H4 (cell line): ENCODE measurements around the gene BDH1. TPM values are rescaled to one million over a fixed set of nuclear protein-coding genes. Genes with fewer than 3 reads are reported as not detected.
A peak's percentile ranks its signal among the peaks of the same experiment; 100 is the strongest.
"Not testable (repeated sequence)": the region's sequence is repeated elsewhere in the genome, so short reads cannot be mapped to it uniquely, and the experiment has no call there.

Experiments used
- DNase-seq: peaks from one replicate; pipeline ENCODE4 v3.0.0-alpha.2; 2015; ENCODE audit warnings: low spot score
- total RNA-seq: library from RNA; depleted of rRNA; stranded (reverse); fragments of >200 nt; shearing (Covaris generic); gene quantifications from 2 replicates; pipeline ENCODE4 v1.2.3, GENCODE V29; 2014

The BDH1 gene
- total RNA-seq, 1 experiment from 2014 or later = 4.9 TPM

DNA sequence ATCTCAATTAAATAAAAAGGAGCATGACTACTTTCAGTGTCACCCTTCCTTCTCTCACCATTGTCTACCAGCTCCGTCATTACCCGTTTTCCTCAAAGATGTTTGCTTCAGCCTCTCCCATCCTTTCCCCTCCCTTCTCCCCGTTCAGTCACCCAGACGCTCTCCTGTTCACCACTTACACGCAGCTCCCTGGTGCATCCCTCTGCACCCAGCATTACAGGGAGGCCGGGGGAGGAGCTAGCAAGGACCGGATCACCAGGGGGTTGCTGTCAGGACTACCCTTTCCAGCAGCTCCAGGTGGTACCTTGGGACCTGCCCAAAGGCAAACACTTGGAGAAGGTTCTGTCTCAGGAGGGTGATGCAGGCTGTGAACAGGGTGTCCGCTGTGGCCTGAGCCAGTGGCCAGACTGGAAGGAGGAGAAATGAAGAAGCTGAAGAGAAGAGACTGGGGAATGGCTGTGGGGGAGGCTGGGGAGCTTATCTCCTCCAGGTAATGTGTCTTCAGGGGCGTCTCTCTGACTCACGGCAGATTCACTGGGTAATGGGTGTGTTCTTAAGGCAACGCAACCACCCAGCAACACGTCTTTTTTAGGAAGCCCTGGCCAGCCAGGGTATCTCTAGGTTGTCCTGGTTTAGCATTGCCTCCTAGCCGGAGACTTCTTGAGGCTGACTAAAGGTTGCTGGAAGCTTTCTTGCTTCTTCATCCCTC lies 21.8 kb upstream of the BDH1 start:
- DNase-seq = no peak

DNA sequence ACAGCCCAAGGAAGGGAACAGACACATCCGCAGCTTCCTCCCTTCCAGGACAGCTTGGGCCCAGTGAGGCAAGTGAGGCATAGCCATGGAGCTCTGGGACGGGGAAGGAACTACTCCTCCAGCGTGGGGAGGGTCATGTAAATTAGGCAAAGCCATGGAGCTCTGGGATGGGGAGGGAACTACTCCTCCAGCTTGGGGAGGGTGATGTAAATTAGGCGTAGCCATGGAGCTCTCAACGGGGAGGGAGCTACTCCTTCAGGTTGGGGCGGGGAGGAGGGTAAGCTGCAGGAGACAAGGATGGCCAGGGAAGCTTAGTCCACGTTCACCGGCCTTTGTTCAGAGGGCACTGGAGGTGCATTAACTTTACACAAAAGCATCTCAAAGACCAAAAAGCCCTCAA lies 21.1 kb upstream of the BDH1 start:
- no peak for DNase-seq

DNA sequence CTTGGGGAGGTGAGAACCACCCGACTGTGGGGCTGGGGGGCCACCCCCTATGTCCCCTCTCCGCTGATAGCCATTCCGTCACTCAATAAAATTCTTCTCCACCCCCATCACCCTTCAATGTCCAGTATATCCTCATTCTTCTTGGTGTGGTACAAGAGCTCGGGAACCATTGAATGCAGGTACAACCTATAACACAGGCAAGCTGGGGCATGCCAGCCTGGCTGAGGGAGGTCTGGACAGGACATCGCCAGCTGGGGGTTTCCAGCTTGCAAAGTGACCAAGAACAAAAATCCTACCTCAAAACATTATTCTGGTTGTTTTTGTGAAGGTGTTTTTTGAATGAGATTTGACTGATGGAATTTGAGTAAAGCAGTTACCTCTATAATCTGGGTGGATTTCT lies 19.6 kb upstream of the BDH1 start:
- no peak for DNase-seq

DNA sequence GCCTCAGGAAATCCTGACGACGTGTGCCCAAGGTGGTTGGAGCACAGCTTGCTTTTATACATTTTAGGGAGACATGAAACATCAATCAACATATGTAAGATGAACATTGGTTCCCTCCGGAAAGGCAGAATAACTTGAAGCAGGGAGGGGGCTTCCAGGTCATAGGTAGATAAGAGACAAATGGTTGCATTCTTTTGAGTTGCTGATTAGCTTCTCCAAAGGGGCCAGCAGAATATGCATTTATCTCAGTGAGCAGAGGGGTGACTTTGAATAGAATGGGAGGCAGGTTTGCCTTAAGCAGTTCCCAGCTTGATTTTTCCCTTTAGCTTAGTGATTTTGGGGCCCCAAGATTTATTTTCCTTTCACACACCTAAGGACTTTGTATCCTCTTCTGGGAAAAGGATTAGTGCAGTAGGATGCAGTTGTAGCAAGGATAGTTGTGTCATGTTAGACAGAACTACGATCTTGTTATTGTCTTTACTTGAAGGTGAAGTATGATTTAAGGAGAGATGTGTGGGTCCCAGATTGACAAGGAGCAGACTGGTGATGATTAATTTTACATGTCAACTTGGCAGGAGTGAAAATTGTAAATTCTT lies 18.7 kb upstream of the BDH1 start:
- DNase-seq = not testable (repeated sequence)

DNA sequence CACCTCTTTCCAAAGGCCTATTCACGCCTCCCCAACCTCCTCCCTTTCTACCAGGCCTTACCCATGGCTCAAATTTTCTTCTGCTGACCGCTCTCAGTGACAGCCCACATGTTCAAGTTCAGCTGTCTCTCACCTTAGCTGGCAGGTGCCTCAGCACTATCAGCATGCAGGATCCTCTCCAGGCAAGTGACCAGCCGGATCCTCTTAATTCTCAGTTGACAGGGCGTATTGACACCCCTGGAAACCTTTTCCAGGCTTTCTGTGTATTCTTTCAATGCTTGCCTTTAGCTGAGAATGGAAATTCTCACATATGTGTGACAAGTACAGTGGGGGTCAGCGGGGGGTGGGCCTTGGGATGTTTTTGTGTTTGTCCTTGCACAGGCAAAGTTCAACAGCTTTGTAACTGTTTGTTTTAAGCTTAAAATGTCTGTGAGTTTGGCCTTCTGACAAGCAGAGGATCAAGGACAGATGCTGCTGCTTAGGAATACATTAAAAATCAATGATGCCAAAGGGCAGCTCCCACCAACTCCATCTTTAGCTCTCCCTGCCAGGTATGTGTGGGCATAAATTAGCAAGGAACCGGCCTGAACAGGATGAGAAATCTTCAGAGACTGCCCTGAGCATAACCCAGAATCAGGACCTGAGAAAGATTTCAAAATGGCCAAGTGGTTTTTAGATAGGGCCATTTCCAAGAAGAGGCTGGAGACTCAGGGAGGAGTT lies 17.4 kb upstream of the BDH1 start:
- DNase-seq = no peak

DNA sequence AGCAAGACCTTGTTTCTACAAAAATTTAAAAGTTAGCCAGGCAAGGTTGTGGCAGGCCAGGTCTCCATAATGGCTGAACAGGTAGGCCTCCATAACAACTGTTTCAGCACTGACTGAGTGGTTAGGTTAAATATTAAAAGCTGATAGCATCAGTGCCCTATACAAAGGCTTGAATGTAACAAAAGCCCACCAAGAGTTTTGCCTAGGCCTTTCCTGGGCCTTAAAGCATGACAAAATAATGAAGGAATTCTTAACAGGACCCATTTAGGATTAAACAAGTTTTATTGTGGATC lies 16.1 kb upstream of the BDH1 start:
- not testable (repeated sequence) for DNase-seq

DNA sequence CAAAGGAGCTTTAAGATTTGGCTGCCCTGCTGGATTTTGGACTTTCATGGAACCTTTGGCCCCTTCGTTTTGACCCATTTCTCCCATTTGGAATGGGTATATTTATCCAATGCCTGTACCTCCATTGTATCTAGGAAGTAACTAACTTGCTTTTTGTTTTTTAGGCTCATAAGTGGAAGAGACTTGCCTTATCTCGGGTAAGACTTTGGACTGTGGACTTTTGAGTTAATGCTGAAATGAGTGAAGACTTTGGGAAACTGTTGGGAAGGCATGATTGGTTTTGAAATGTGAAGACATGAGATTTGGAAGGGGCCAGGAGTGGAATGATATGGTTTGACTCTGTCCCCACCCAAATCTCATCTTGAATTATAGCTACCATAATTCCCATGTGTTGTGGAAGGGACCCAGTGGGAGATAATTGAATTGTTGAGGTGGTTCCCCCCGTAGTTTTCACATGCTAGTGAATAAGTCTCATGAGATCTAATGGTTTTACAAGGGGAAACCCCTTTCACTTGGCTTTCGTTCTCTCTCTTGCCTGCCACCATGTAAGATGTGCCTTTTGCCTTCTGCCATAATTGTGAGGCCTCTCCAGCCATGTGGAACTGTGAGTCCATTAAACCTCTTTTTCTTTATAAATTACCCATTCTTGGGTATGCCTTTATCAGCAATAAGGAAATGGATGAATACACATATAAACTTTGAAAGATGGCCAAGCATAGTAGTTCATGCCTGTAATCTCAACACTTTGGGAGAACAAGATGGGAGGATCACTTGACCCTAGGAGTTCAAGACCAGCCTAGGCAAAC lies 15.5 kb upstream of the BDH1 start:
- not testable (repeated sequence) for DNase-seq

DNA sequence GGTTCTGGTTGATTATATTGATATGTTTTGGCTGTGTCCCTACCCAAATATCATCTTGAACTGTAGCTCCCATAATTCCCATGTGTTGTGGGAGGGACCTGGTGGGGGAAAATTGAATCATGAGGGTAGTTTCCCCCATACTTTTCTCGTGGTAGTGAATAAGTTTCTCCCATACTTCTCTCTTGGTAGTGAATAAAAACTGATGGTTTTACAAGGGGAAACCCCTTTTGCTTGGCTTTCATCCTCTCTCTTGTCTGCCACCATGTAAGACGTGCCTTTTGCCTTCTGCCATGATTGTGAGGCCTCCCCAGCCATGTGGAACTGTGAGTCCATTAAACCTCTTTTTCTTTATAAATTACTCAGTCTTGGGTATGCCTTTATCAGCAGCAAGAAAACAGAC lies 13.7 kb upstream of the BDH1 start:
- DNase-seq = not testable (repeated sequence)

DNA sequence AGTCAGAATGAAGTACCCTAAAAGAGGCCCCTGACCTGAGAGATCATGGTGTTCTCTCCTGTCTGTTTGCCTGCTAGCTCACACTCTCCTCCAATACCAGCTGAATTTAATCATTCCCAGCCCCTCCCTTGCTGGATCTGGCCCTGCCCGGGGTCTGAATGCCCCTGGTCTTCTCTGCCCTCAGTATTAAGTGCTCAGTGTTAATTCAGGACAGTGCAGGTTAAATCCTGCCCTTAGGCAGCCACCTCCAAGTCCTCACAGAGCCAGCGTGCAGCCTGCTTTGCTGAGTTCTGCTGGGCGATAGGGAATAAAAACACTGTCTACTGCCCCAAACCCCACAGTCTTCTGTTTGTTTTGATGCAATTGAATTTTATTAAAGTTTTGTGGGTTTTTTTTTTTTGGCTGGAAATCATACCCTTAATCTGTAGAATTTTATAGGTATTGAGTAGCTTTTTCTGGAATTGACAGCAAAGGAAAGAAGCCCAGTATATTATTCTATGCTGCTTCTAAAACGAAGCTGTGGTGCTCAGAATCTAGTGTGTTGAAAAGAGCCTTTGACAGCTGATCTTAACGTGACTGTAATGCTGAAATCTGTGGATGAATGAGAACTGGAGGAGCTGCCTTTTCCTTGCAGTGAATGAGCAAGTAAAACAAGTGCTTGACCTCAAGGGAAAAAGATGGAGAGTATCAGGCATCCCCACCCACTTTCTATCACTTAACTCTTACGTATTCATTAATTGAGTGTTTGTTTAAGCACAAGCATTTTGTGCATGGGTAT lies 12.3 kb upstream of the BDH1 start:
- no peak for DNase-seq

DNA sequence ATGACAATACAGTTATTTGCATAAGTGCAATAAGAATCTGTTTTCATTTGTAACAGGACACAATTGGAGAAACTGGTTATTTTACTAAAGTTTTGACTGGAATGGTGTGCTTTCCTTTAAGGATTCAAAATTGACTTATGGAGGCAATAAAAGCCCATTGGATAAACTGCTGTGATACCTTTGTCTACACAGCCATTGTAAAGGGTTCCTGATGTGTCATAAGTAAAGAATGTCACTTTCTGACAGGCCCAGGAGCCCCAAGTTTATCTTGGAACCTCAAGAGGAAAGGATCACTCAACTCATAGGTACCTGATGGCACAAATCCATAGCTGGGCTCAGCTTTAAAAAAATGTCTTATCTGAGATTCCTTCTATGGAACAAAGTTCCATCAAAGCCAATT lies 10.4 kb upstream of the BDH1 start:
- DNase-seq = not testable (repeated sequence)

DNA sequence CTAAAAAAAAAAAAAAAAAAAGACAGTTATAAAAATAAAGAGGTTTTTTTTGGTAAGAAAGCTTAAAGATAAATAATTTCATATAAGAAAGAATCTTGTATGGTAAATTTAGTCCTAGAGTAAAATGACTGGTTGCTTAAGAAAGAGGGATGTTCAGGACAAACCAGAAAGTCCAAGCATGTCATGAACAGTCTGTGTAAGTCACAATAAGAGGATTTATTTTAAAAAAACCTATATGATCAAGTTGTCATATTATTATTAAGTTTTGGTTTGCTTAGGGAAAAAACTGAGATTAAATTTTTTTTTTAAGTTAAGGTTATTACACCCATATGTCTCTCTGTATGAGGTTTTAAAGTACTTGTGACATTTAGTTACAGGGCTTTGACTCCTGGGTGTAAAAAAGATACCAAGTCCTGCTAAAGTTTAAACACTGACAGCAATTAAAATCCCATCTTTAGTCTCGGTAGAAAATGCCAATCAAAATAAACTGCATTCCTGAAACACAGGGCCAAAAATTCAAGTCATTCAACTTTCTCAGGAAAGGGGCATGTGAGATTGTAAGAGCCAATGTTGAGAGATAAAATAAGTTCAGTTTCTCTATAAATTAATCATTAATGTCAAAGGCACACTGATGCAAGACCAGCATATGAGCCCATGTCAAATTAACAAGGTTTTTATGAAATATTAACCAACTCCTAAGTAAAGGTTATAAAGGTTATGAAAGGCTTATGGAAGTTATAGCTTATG lies 8.5 kb upstream of the BDH1 start:
- DNase-seq = no peak

DNA sequence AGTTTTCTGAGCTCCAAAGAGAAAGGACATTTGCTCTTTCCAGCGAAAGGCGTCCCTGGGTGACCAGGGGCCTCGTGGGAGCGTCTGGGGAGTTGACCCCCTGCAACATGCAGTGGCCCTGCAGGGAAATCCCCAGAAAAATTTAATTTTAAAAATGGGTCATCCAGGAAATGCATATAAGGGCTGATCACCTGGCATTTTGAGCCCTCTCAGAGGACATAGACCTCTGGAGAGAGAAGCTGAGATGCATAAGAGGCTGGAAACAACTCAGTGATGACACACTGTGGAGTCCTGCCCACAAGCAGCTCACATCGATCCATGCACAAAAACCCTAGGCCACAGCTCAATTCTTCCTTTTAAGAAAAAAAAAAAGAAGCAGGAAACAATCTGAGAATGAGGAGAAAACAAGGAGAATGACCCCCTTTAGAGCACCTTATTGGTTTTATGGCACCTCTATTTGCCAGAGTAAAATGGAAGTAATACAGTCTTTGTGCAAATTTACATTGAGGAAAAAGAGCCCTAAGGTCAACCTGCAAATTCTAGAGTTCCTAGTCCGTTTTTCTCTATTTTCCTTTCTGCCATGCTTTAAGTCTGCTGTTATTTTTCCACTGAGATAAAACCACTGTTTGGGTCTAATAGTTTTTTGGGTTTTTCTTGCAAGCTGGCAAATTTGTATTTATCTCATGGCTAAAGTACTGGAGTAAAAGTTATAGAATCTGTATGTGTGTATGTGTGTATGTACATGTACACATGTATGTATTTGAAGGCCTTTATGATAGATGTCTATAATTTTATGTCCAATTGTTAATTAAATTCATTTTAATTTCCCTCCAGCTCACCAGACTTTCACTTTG lies 6.9 kb upstream of the BDH1 start:
- no peak for DNase-seq

DNA sequence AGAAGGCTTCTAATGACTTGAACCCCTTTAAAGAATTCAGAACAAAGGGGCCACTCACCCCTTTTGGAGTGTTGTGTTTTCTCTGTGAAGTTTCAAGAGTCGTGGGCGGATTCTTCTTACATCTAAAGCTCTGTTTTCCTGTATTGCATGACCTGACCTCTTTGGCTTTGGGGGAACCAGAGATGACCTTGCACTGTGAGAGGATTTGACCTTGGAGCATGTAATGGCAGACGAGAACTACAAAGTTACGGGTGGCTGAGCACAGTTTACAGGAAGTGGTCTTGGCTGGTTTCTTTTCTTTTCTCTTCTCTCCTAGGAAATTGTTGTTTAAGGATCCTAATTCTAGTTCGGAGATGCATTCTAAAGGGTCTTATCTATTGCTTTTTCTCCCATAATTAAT lies 6.2 kb upstream of the BDH1 start:
- DNase-seq = no peak

DNA sequence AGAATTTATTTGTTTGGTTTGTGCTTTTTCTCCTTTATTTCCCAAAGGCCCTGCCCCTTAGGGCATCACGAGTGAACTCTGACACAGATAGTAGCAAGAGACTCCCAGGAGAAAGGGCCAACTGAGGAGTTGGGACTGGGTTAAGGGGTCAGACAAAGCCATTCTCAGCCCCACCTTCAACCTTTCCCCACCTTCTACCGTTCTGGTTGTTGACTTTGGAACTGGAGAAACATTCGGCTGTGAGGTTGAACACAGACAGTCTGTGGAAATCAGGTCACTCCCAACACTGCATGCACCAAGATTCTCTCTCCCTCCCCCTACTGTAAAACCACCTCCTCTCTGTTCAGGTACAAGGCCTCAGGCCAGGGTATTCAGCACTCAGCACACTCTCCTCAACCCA lies 3.9 kb upstream of the BDH1 start:
- no peak for DNase-seq

DNA sequence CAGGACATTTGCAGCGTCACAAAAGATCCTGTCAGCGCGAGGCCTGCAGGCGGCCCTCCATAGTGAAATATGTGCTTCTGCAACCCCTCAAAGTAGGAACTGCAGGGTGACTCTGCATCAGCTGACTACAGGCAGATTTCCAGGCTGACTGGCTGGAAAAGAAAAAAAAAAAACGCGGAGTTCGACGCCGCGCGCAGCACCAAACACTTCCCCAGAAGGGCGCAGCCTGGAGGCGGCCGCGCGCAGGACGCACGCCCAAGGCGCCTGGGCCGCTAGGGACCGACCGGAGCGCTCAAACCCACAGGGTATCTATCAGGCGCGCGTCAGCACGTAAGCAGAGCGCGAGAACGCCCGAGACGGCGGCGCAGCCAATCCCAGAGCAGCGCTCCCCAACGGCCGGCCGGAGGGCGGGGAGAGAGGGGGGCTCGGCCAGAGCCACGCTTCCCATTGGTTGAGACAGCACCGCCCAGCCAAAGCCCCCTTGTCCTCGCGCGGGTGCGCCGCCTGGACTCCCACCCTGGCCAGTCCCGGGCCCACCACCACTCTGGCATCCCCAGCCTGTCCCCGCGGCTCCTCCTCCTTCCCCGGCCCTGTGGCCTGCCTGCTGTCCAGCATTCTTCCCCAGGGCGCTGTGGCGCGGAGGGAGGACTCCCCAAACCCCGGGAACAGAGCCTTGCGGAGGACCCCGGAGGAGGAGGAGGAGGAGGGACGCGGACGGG lies 1.0 kb downstream of the BDH1 start:
- peak; percentile 97 for DNase-seq

DNA sequence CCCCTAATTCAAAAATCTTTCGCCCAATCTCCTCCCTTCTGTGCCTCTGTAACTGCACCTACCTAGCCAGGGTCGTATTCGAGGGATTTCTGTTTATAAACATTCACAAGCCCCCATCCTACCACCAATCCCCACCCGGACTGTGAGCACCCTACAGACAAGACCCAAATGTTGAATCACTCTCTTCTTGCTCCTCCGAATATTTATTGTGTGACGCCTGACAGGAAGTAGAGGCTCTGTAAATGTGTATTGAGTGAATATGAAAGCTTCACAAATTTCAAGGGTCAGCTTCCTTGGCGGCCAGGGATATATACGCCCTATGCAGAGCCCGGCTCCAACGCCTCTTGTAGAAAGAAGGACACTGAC lies 1.6 kb downstream of the BDH1 start:
- DNase-seq = no peak

DNA sequence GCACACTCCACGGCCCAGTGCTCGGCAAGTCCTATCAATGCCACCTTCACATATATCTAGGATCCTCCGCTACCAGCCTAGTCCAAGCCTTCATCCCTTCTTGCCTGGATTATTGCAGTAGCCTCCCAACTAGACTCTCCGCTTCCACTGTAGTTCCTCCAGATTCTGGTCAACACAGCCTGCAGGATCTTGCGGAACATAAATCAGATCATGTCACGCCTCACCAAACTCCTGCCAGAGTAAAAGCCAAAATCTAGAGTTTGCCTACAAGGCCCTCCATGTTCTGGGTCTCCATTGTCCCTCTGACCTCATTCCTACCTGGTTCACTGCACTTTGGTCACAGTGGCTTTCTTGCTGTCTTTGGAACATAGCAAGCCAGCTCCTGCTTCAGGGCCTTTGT lies 3.6 kb downstream of the BDH1 start:
- DNase-seq = no peak

DNA sequence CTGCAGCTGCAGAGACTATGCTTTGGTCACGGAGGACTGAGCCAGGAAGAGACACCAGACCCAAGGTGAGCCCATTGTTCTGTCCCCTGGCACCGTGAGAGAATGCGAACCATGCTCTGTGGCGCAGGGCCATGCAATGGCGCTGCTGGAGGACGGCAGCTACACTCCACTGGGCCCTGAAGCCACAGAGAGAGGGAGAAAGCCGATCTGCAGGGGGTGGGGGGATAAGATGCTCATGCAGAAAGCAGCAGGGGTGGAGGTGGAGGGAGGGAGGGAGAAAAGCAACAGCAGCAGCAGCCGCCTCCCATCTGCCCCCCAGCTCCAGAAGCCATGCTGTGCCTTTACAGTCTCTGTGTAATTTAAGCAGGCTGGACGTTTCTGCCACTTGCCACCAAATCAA lies 5.3 kb downstream of the BDH1 start:
- no peak for DNase-seq

DNA sequence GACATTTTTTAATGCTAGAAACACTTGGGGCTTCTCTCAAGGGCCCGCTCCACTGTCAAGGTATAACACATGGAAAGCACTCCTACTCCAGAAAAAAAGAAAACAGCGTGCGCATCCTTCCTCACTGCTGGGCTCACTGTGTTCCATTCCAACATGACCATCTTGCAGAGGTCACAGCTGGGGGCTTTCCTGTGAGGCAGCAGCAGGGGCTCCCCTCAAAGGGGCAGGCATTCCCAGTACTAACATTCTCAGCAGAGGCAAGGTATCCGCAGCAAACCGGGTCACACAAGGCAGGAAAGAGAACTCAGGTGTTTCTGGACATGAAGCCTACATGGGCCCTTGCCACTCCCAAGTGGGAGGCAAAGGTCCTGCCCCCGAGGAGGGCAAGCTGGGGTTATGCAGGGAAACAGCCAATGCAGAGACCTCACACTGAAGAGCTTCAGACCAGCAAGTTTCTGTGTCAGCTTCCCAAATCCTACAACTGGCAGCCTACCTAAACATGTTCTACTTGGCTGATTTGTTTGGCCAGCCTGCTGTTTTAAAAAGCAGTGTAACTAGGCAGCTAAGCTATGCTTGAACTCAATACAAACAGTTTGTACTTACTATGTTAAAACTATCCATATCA lies 6.4 kb downstream of the BDH1 start:
- no peak for DNase-seq
